Nephron progenitor cell (in vitro differentiated cells): ENCODE measurements around the gene TSR2.
A peak's percentile ranks its signal among the peaks of the same experiment; 100 is the strongest.

ENCODE experiments used
- DNase-seq: peaks from one replicate; pipeline ENCODE4 v3.0.0; 2021
- H3K27ac Mint-ChIP-seq: 2 replicates; pipeline ENCODE4 v1.8.0; 2021; ENCODE audit warnings: mild to moderate bottlenecking, moderate library complexity, mixed read lengths
- H3K27me3 Mint-ChIP-seq: 2 replicates; pipeline ENCODE4 v1.8.0; 2021; ENCODE audit warnings: mild to moderate bottlenecking, low read depth, mixed read lengths; ENCODE audit not compliant: poor library complexity
- H3K36me3 Mint-ChIP-seq: 2 replicates; pipeline ENCODE4 v1.8.0; 2021; ENCODE audit warnings: low read depth, mixed read lengths
- H3K4me1 Mint-ChIP-seq: 2 replicates; pipeline ENCODE4 v1.8.0; 2021; ENCODE audit warnings: mixed read lengths
- H3K4me3 Mint-ChIP-seq: 2 replicates; pipeline ENCODE4 v1.8.0; 2021; ENCODE audit warnings: mild to moderate bottlenecking, moderate library complexity, mixed read lengths
- H3K9me3 Mint-ChIP-seq: 2 replicates; pipeline ENCODE4 v1.8.0; 2021; ENCODE audit warnings: mild to moderate bottlenecking, moderate library complexity, mixed read lengths
- CTCF ChIP-seq: fragments of 200-600 bp; sonication (generic); IDR thresholded peaks from 2 replicates; pipeline ENCODE4 v1.5.0; 2021; ENCODE audit warnings: antibody characterized with exemption

The TSR2 gene

GRCh38 chrX:54494166-54494988, 54.2 kb downstream of the TSR2 start:
- peaks cover 22% of the 10 kb centered on the region for H3K36me3 Mint-ChIP-seq
- no peak for DNase-seq
- H3K9me3 Mint-ChIP-seq = peaks cover 72% of the 10 kb centered on the region
- H3K27ac Mint-ChIP-seq = peak overlapping the region; percentile 77
- H3K27me3 Mint-ChIP-seq = no peaks in the 10 kb centered on the region
- peak overlapping the region; percentile 91 for H3K4me3 Mint-ChIP-seq
- no peak for TF ChIP-seq CTCF
- peaks cover 62% of the 10 kb centered on the region for H3K4me1 Mint-ChIP-seq
